Measurements from ENCODE around the gene ARL6. TPM values are rescaled to one million over a fixed set of nuclear protein-coding genes. Genes with fewer than 3 reads are reported as not detected.

Gene ARL6
- total and polyA plus RNA-seq, 9 of the 15 experiments (the other 6 are each of a cell fraction or from before 2014, with no cell fraction given), result 0.91 to 2.9 (median 2.3) TPM

GRCh38 chr3:97795951-97796350 is 31.4 kb downstream of the ARL6 start:
- CTCF ChIA-PET (ENCODE audit: low intra/inter-chr PET ratio), result no interaction called here
- no TSS peak for BruUV-seq (replicated peaks)
- intact Hi-C loops (cut with micrococcal nuclease) (no loop called here), in situ Hi-C loops (cut with MboI) (loop anchor here (25.0 kb wide), 1 partner anchor 516 kb away; no protein-coding TSS in a partner anchor)
- H3K27me3 ChIP-seq (ENCODE audit: control insufficient read depth in 2 of 2, insufficient read depth in 2 of 2, low read length in 2 of 2), result no peaks in the 10 kb centered on the region
- ATAC-seq (no peak), FAIRE-seq (no peak), DNase-seq (ENCODE audit: extremely low read depth in 1 of 4, low spot score in 3 of 4) (no peak)
- no peak overlapping the region for H3K9ac ChIP-seq (ENCODE audit: insufficient read depth in 1 of 2, low read depth in 2 of 2, low read length in 2 of 2)
- H3K9me3 ChIP-seq (replicated peaks; ENCODE audit: control insufficient read depth, insufficient read depth, low read depth, low read length), result no peaks in the 10 kb centered on the region
- no peak overlapping the region for H3K27ac ChIP-seq (ENCODE audit: extremely low read depth, low read depth, low read length)
- POLR2A ChIA-PET, result no interaction called here
- TF ChIP-seq XRCC5 (IDR thresholded peaks at IDR 0.05; ENCODE audit: low read depth, low read length), result no peak
- TF ChIP-seq, protein P1, sequence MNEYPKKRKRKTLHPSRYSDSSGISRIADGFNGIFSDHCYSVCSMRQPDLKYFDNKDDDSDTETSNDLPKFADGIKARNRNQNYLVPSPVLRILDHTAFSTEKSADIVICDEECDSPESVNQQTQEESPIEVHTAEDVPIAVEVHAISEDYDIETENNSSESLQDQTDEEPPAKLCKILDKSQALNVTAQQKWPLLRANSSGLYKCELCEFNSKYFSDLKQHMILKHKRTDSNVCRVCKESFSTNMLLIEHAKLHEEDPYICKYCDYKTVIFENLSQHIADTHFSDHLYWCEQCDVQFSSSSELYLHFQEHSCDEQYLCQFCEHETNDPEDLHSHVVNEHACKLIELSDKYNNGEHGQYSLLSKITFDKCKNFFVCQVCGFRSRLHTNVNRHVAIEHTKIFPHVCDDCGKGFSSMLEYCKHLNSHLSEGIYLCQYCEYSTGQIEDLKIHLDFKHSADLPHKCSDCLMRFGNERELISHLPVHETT (CRISPR knock-in tag; conservative IDR thresholded peaks at IDR 0.05 in 1 of 2, IDR thresholded peaks at IDR 0.05 in 1 of 2), result no peak
- H3K4me1 ChIP-seq (replicated peaks in 1 of 2; ENCODE audit: control insufficient read depth in 2 of 2, insufficient read depth in 2 of 2, low read length in 2 of 2), result no peaks in the 10 kb centered on the region
- no peaks in the 10 kb centered on the region for H3K9me1 ChIP-seq (ENCODE audit: control insufficient read depth, insufficient read depth, low read length)
- no peak overlapping the region for H2AFZ ChIP-seq (ENCODE audit: low read depth, low read length)
- WGBS (ENCODE audit: insufficient coverage, low coverage, missing lambda C conversion rate), result 2% methylated on average over 4 of the region's 4 CpGs
- H3K36me3 ChIP-seq (ENCODE audit: control insufficient read depth, insufficient read depth, low read length), result no peaks in the 10 kb centered on the region
- H3K4me2 ChIP-seq (ENCODE audit: insufficient read depth, low read length), result no peak overlapping the region
- no peak overlapping the region for H3K4me3 ChIP-seq
- no peaks in the 10 kb centered on the region for H3K79me2 ChIP-seq (ENCODE audit: control insufficient read depth, insufficient read depth, low read length)
- H4K20me1 ChIP-seq (replicated peaks; ENCODE audit: control insufficient read depth, insufficient read depth, low read length), result no peaks in the 10 kb centered on the region

DNA sequence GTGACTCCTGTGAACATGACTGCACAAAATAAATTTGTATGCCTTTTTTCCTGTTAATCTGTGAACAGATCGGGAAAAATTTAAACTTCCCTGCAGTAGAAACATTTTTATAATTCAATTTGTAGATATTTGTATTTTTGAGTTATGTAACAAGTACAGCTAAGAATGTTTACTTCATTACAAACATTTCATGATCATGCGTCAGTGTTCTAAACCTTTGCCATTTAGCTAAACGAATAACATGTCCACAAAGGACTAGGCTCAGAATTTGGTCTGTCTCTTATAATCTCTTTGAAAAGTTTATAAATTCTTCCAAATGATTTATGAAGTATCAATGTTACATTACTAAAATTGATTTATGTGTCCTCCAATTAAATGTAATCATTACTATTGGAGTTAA is 39.9 kb downstream of the ARL6 start:
- WGBS (ENCODE audit: insufficient coverage, low coverage, missing lambda C conversion rate), result 2% methylated on average over 3 of the region's 3 CpGs
- no peaks in the 10 kb centered on the region for H3K9me1 ChIP-seq (ENCODE audit: control insufficient read depth, insufficient read depth, low read length)
- intact Hi-C loops (cut with micrococcal nuclease), result no loop called here
- H3K4me2 ChIP-seq (ENCODE audit: insufficient read depth, low read length), result no peak overlapping the region
- no peaks in the 10 kb centered on the region for H3K27me3 ChIP-seq (ENCODE audit: control insufficient read depth in 2 of 2, insufficient read depth in 2 of 2, low read length in 2 of 2)
- ATAC-seq, result no peak
- DNase-seq (ENCODE audit: extremely low read depth in 1 of 4, low spot score in 3 of 4), result no peak
- no peaks in the 10 kb centered on the region for H3K9me3 ChIP-seq (replicated peaks; ENCODE audit: control insufficient read depth, insufficient read depth, low read depth, low read length)
- ChIA-PET CTCF (ENCODE audit: low intra/inter-chr PET ratio) (no interaction called here), POLR2A (no interaction called here)
- H3K9ac ChIP-seq (ENCODE audit: insufficient read depth in 1 of 2, low read depth in 2 of 2, low read length in 2 of 2), result no peak overlapping the region
- no peak for FAIRE-seq
- no peak overlapping the region for H3K27ac ChIP-seq (ENCODE audit: extremely low read depth, low read depth, low read length)
- H3K79me2 ChIP-seq (ENCODE audit: control insufficient read depth, insufficient read depth, low read length), result no peaks in the 10 kb centered on the region
- BruUV-seq (replicated peaks), result no TSS peak
- H2AFZ ChIP-seq (ENCODE audit: low read depth, low read length), result no peak overlapping the region
- H4K20me1 ChIP-seq (replicated peaks; ENCODE audit: control insufficient read depth, insufficient read depth, low read length), result no peaks in the 10 kb centered on the region
- in situ Hi-C loops (cut with MboI), result no loop called here
- H3K4me3 ChIP-seq, result no peak overlapping the region
- no peaks in the 10 kb centered on the region for H3K36me3 ChIP-seq (ENCODE audit: control insufficient read depth, insufficient read depth, low read length)
- no peaks in the 10 kb centered on the region for H3K4me1 ChIP-seq (replicated peaks in 1 of 2; ENCODE audit: control insufficient read depth in 2 of 2, insufficient read depth in 2 of 2, low read length in 2 of 2)
- TF ChIP-seq, protein P2, sequence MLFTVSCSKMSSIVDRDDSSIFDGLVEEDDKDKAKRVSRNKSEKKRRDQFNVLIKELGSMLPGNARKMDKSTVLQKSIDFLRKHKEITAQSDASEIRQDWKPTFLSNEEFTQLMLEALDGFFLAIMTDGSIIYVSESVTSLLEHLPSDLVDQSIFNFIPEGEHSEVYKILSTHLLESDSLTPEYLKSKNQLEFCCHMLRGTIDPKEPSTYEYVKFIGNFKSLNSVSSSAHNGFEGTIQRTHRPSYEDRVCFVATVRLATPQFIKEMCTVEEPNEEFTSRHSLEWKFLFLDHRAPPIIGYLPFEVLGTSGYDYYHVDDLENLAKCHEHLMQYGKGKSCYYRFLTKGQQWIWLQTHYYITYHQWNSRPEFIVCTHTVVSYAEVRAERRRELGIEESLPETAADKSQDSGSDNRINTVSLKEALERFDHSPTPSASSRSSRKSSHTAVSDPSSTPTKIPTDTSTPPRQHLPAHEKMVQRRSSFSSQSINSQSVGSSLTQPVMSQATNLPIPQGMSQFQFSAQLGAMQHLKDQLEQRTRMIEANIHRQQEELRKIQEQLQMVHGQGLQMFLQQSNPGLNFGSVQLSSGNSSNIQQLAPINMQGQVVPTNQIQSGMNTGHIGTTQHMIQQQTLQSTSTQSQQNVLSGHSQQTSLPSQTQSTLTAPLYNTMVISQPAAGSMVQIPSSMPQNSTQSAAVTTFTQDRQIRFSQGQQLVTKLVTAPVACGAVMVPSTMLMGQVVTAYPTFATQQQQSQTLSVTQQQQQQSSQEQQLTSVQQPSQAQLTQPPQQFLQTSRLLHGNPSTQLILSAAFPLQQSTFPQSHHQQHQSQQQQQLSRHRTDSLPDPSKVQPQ (CRISPR knock-in tag; IDR thresholded peaks at IDR 0.05; ENCODE audit: borderline replicate concordance), result no peak
- no peak for TF ChIP-seq RREB1 (CRISPR knock-in tag; IDR thresholded peaks at IDR 0.05)
- TF ChIP-seq MAFF (IDR thresholded peaks at IDR 0.05; ENCODE audit: low read length), result no peak
